ENCODE measurements around the gene AIP.

DNA sequence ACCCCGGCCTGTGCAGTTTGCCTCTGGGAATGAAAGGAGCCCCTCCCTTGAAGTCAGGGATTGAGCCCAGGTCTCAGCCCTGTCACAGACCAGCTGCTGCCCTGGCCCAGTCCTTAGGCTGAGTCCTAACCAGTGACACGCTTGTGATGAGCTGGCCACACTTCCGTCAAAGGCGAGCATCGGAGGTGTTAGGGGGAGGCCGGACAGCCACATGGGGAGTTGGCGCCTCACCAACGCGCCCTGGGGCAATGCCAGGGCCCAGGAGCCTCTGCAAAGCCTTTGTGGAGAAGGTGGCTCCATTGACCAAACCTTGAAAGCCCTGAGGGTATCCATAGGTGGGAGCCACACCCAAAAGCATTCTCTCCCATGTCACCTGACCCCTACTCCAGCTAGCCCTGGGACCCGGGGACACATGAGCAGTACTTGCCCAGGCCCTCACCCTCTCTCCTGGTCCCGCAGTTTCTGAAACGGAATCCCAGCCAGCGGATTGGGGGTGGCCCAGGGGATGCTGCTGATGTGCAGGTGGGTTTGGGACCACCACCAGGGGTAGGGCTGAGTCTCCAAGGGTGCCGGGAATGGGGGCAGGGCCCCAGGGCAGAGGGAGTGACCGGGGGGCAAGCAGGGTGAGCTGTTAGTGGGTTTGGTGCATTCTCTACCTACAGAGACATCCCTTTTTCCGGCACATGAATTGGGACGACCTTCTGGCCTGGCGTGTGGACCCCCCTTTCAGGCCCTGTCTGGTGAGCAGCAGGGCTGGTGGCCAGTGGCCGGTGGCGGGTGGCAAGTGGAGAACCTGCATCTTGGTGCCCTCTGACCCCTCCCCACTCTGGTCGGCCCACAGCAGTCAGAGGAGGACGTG lies 49.1 kb upstream of the AIP start:
- TF ChIP-seq, protein P1, sequence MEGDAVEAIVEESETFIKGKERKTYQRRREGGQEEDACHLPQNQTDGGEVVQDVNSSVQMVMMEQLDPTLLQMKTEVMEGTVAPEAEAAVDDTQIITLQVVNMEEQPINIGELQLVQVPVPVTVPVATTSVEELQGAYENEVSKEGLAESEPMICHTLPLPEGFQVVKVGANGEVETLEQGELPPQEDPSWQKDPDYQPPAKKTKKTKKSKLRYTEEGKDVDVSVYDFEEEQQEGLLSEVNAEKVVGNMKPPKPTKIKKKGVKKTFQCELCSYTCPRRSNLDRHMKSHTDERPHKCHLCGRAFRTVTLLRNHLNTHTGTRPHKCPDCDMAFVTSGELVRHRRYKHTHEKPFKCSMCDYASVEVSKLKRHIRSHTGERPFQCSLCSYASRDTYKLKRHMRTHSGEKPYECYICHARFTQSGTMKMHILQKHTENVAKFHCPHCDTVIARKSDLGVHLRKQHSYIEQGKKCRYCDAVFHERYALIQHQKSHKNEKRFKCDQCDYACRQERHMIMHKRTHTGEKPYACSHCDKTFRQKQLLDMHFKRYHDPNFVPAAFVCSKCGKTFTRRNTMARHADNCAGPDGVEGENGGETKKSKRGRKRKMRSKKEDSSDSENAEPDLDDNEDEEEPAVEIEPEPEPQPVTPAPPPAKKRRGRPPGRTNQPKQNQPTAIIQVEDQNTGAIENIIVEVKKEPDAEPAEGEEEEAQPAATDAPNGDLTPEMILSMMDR (conservative IDR thresholded peaks at IDR 0.05; ENCODE audit: low read length): no peak
- TF ChIP-seq EZH2phosphoT487 (IDR thresholded peaks at IDR 0.05; ENCODE audit: borderline replicate concordance): no peak

Data from Loucy (cell line).